ENCODE data around the gene OSCP1.

DNA sequence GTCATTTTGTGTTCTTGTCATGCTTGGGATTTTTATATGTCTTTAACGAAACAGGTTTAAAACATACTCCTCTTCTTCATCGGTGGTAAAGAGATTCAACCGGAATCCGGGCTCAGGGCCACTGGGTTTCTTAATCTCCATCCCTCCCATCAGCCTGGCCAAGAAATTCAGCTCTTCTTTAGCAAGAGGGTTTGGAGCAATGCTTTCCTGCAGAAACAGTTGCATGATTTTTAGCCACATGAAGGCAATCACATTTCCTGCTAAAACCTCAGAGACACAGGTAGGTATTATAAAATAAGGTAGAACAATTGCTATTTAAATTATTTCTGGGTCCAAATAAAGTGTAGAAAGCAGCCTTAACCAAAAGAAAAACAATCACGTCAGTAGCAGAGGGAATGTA is 29.8 kb downstream of the OSCP1 start:
- TF ChIP-seq RAD21 (IDR thresholded peaks at IDR 0.05; ENCODE audit: low read length) (no peak), EZH2phosphoT487 (IDR thresholded peaks at IDR 0.05; ENCODE audit: borderline replicate concordance, low read depth) (no peak), POLR2AphosphoS5 (IDR thresholded peaks at IDR 0.05; ENCODE audit: low read depth, low read length) (no peak)
- TF ChIP-seq, protein P1, sequence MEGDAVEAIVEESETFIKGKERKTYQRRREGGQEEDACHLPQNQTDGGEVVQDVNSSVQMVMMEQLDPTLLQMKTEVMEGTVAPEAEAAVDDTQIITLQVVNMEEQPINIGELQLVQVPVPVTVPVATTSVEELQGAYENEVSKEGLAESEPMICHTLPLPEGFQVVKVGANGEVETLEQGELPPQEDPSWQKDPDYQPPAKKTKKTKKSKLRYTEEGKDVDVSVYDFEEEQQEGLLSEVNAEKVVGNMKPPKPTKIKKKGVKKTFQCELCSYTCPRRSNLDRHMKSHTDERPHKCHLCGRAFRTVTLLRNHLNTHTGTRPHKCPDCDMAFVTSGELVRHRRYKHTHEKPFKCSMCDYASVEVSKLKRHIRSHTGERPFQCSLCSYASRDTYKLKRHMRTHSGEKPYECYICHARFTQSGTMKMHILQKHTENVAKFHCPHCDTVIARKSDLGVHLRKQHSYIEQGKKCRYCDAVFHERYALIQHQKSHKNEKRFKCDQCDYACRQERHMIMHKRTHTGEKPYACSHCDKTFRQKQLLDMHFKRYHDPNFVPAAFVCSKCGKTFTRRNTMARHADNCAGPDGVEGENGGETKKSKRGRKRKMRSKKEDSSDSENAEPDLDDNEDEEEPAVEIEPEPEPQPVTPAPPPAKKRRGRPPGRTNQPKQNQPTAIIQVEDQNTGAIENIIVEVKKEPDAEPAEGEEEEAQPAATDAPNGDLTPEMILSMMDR (IDR thresholded peaks at IDR 0.05), result no peak
- TF ChIP-seq, protein P2, sequence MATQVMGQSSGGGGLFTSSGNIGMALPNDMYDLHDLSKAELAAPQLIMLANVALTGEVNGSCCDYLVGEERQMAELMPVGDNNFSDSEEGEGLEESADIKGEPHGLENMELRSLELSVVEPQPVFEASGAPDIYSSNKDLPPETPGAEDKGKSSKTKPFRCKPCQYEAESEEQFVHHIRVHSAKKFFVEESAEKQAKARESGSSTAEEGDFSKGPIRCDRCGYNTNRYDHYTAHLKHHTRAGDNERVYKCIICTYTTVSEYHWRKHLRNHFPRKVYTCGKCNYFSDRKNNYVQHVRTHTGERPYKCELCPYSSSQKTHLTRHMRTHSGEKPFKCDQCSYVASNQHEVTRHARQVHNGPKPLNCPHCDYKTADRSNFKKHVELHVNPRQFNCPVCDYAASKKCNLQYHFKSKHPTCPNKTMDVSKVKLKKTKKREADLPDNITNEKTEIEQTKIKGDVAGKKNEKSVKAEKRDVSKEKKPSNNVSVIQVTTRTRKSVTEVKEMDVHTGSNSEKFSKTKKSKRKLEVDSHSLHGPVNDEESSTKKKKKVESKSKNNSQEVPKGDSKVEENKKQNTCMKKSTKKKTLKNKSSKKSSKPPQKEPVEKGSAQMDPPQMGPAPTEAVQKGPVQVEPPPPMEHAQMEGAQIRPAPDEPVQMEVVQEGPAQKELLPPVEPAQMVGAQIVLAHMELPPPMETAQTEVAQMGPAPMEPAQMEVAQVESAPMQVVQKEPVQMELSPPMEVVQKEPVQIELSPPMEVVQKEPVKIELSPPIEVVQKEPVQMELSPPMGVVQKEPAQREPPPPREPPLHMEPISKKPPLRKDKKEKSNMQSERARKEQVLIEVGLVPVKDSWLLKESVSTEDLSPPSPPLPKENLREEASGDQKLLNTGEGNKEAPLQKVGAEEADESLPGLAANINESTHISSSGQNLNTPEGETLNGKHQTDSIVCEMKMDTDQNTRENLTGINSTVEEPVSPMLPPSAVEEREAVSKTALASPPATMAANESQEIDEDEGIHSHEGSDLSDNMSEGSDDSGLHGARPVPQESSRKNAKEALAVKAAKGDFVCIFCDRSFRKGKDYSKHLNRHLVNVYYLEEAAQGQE (IDR thresholded peaks at IDR 0.05; ENCODE audit: low read depth, low read length), result no peak

Measured in SK-N-SH (cell line).